ENCODE measurements around the gene AKIRIN2. TPM values are rescaled to one million over a fixed set of nuclear protein-coding genes. Genes with fewer than 3 reads are reported as not detected.

AKIRIN2 gene
- total and polyA plus RNA-seq, 2 donors (not counting 3 experiments of a cell fraction or from before 2014, with no cell fraction given), result 19.0 to 46.4 TPM

DNA sequence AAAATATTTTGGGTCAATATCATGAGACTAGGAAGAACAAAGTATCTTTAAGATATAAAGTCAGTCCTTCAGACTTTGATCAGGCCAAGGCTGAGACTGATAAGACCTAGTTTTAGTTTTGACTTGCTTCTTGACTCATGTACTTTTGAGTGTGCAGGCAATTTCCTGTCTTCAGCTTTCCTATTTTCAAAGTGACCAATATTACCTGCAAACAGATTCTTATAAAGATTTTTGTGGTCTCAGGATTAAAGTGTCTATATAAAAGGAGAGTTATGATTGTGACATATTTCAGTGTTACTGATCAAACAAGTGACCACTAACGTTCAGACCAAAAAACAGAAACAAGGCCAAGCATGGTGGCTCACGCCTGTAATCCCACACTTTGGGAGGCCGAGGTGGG, 36.0 kb upstream of the AKIRIN2 start:
- intact Hi-C loops (cut with micrococcal nuclease), result no loop called here
- Histone ChIP-seq H3K27ac (ENCODE audit: insufficient read depth, low read depth, low read length) (no peak overlapping the region), H3K4me3 (replicated peaks in 1 of 3; ENCODE audit: insufficient read depth in 1 of 3, low read depth in 1 of 3, low read length in 3 of 3) (no peak overlapping the region), H3K9ac (replicated peaks; ENCODE audit: extremely low read depth, insufficient read depth, low read length) (no peak overlapping the region), H3K9me1 (replicated peaks; ENCODE audit: control insufficient read depth, extremely low read depth, insufficient read depth, low read length) (no peaks in the 10 kb centered on the region), H3K4me2 (ENCODE audit: insufficient read depth, low read length) (no peak overlapping the region), H3K4me1 (ENCODE audit: control insufficient read depth, extremely low read depth, insufficient read depth, low read length) (no peaks in the 10 kb centered on the region), H3K9me3 (replicated peaks; ENCODE audit: control insufficient read depth, insufficient read depth, low read length) (no peaks in the 10 kb centered on the region), H3K36me3 (ENCODE audit: control insufficient read depth in 2 of 2, extremely low read depth in 1 of 2, insufficient read depth in 2 of 2, low read length in 2 of 2) (no peaks in the 10 kb centered on the region), H4K20me1 (replicated peaks; ENCODE audit: control insufficient read depth, extremely low read depth, insufficient read depth, low read length) (no peaks in the 10 kb centered on the region), H3K79me2 (ENCODE audit: control insufficient read depth, insufficient read depth, low read length) (no peaks in the 10 kb centered on the region), H2AFZ (ENCODE audit: low read depth, low read length) (no peak overlapping the region), H3K27me3 (ENCODE audit: control insufficient read depth in 2 of 2, insufficient read depth in 2 of 2, low read length in 2 of 2) (no peaks in the 10 kb centered on the region)
- TF ChIP-seq POLR2A (IDR thresholded peaks at IDR 0.05; ENCODE audit: low read depth, low read length), result no peak
- DNase-seq (ENCODE audit: low read depth, low spot score), result no peak
- CTCF ChIA-PET, result no interaction called here
- POLR2A ChIA-PET, result no interaction called here
- FAIRE-seq, result no peak
- dilution Hi-C loops (cut with MboI; ENCODE audit: extremely low pct_ligation_motif_present, low sequenced_read_pairs), result no loop called here
- BruUV-seq (replicated peaks), result no TSS peak

DNA sequence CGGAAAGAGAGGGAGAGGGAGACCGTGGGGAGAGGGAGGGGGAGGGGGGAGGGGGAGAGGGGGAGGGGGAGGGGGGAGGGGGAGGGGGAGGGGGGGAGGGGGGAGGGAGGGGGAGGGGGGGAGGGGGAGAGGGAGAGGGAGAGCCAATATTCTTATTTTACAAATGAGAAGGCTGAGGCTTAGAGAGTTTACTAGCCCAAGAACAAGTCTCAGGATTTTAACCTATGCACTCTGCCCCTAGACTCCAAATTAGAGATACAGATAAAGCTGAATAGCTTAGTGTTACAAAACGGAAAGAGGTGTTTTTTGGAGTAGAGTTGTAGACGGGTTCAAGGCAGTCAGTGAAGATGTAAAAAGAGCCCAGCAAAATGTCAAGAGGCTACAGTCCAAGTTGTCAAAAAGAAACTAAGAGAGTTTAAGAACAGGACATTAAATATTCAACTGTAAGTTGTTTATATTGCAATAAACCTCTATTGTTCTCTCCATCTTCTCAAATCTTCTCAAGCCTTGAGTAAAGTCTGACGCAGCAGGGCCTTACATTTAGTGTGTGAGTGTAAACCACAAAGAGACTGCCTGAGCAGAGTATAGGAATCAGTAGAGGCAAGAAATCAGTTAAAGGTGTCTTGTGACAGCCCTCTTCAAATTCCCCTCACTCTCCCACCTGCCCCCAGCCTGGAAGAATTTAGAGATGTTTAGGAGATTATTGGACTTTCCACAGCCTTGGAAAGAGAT, 34.9 kb upstream of the AKIRIN2 start:
- intact Hi-C loops (cut with micrococcal nuclease) (no loop called here), dilution Hi-C loops (cut with MboI; ENCODE audit: extremely low pct_ligation_motif_present, low sequenced_read_pairs) (no loop called here)
- ChIA-PET POLR2A (no interaction called here), CTCF (no interaction called here)
- Histone ChIP-seq H3K36me3 (ENCODE audit: control insufficient read depth in 2 of 2, extremely low read depth in 1 of 2, insufficient read depth in 2 of 2, low read length in 2 of 2) (no peaks in the 10 kb centered on the region), H2AFZ (ENCODE audit: low read depth, low read length) (no peak overlapping the region), H3K27ac (ENCODE audit: insufficient read depth, low read depth, low read length) (no peak overlapping the region), H3K9me1 (replicated peaks; ENCODE audit: control insufficient read depth, extremely low read depth, insufficient read depth, low read length) (no peaks in the 10 kb centered on the region), H3K9ac (replicated peaks; ENCODE audit: extremely low read depth, insufficient read depth, low read length) (no peak overlapping the region), H3K9me3 (replicated peaks; ENCODE audit: control insufficient read depth, insufficient read depth, low read length) (no peaks in the 10 kb centered on the region), H3K4me2 (ENCODE audit: insufficient read depth, low read length) (no peak overlapping the region), H4K20me1 (replicated peaks; ENCODE audit: control insufficient read depth, extremely low read depth, insufficient read depth, low read length) (no peaks in the 10 kb centered on the region), H3K4me1 (ENCODE audit: control insufficient read depth, extremely low read depth, insufficient read depth, low read length) (peaks cover 5% of the 10 kb centered on the region), H3K27me3 (ENCODE audit: control insufficient read depth in 2 of 2, insufficient read depth in 2 of 2, low read length in 2 of 2) (no peaks in the 10 kb centered on the region), H3K79me2 (ENCODE audit: control insufficient read depth, insufficient read depth, low read length) (no peaks in the 10 kb centered on the region), H3K4me3 (replicated peaks in 1 of 3; ENCODE audit: insufficient read depth in 1 of 3, low read depth in 1 of 3, low read length in 3 of 3) (no peak overlapping the region)
- DNase-seq (ENCODE audit: low read depth, low spot score) (no peak), FAIRE-seq (no peak)
- no TSS peak for BruUV-seq (replicated peaks)
- TF ChIP-seq, protein P1, sequence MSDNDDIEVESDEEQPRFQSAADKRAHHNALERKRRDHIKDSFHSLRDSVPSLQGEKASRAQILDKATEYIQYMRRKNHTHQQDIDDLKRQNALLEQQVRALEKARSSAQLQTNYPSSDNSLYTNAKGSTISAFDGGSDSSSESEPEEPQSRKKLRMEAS (IDR thresholded peaks at IDR 0.05; ENCODE audit: insufficient read depth, insufficient read length), result no peak
- TF ChIP-seq EZH2 (IDR thresholded peaks at IDR 0.05; ENCODE audit: borderline replicate concordance, low read depth, low read length, severe bottlenecking) (no peak), POLR2A (IDR thresholded peaks at IDR 0.05; ENCODE audit: low read depth, low read length) (no peak), MYC (IDR thresholded peaks at IDR 0.05; ENCODE audit: low read depth, low read length) (no peak), FOS (IDR thresholded peaks at IDR 0.05; ENCODE audit: borderline replicate concordance, insufficient read depth, low read length) (no peak), POLR2AphosphoS5 (IDR thresholded peaks at IDR 0.05; ENCODE audit: insufficient read depth, low read depth, low read length) (no peak), JUN (IDR thresholded peaks at IDR 0.05; ENCODE audit: borderline replicate concordance, insufficient read depth, insufficient read length, low read depth) (no peak), GATA2 (IDR thresholded peaks at IDR 0.05; ENCODE audit: insufficient read depth, insufficient read length, low read depth, low read length) (no peak)
- TF ChIP-seq, protein P2, sequence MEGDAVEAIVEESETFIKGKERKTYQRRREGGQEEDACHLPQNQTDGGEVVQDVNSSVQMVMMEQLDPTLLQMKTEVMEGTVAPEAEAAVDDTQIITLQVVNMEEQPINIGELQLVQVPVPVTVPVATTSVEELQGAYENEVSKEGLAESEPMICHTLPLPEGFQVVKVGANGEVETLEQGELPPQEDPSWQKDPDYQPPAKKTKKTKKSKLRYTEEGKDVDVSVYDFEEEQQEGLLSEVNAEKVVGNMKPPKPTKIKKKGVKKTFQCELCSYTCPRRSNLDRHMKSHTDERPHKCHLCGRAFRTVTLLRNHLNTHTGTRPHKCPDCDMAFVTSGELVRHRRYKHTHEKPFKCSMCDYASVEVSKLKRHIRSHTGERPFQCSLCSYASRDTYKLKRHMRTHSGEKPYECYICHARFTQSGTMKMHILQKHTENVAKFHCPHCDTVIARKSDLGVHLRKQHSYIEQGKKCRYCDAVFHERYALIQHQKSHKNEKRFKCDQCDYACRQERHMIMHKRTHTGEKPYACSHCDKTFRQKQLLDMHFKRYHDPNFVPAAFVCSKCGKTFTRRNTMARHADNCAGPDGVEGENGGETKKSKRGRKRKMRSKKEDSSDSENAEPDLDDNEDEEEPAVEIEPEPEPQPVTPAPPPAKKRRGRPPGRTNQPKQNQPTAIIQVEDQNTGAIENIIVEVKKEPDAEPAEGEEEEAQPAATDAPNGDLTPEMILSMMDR (IDR thresholded peaks at IDR 0.05; ENCODE audit: extremely low read depth in 1 of 2, insufficient read depth in 1 of 2, low read depth in 1 of 2, low read length in 2 of 2), result no peak

Measured in endothelial cell of umbilical vein (primary cell).